ENCODE results near the gene NAV2. TPM values are rescaled to one million over a fixed set of nuclear protein-coding genes. Genes with fewer than 3 reads are reported as not detected.

The NAV2 gene
- total RNA-seq, 2 experiments from 2014 or later = 0.26 to 0.67 TPM

DNA sequence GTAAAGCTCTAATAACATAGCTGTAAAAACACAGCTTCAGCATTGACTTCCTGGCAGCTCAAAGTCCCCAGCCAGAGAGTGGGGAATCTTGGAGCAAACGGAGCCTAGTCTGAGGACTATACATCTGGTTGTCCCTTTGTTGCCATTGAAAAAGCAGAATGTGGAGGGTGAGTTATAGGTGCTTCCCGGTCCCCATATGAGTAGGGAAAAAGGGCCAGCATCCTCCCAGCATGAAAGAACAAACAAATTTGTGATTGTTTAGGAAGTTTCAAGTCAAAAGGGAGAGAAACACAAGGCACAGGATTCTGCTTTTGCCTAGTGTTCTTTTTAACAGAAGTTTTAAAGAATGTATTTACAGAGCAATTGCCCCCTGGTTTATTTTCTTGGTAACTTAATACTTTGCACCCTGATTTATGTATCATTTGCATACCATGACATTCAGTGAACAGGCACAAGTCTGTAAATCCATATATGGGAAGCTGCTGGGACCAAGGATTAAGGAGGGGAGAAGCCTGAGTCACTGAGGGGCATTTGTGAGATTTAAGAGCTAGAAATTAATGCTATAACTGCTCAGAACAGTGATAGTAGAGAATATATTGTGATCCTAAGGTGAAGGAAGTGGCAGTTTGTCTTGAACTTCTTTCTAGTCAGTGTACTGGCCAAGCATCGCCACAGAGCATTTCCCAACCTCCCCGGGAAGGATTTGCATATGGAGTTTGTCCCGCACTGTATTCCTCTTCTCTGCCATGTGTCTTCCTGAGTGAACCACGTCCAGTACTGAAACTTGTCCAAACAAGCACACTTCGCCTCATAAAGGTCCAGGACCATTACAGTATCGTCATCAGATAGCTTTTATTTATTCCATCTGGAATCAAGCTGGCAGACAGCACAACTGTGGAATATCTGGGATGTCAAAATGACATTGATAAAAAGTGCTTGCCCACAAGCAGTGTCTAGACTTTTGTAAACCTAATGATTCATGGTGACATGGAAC lies 344.6 kb downstream of the NAV2 start:
- ATAC-seq (no peak), DNase-seq (no peak)
- CTCF ChIA-PET = no interaction called here

DNA sequence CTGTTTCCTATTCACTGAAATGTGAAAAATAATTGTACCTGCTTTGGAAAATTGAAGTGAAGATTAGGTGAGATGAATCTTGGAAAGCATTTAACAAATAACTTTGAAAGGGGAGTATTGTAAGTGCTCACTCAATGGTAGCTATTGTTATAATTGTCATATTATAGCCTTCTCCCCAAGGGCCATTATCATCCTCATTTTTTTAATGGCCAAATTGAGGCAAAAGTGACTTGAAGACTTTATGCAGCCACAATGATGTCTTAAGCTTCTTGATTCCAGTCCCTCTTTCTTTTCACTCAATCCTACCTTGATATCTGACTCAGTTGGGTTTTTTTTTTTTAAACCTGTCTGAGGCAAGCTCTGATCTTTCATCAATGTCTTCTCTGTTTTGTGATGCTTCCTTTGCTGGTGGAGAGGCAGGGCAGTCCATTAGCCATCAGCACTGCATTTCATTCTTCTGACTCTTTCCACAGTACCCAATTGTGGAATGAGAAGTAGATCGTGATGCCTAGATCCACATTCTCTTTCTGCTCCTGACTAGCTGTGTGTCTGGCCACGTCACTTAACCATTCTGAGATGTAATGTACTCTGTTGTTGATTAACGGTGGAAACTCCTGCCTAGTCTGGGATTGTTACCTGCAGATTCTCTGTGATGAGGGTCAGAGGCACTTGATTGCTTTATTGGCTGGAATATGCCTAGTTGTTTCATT lies 346.3 kb downstream of the NAV2 start:
- CTCF ChIA-PET = interaction anchor here (0.9 kb wide), 1 partner anchor 56 kb away, joined by 3 read pairs; no protein-coding TSS in a partner anchor
- no peaks in the 10 kb centered on the region for H3K36me3 Mint-ChIP-seq

More for the DNA sequence above, 344.6 kb downstream of the NAV2 start:
- Mint-ChIP-seq H3K36me3 (no peaks in the 10 kb centered on the region), H3K9me3 (ENCODE audit: low read depth) (no peaks in the 10 kb centered on the region), H3K27ac (no peak overlapping the region), H3K4me1 (no peaks in the 10 kb centered on the region), H3K27me3 (peaks cover 7% of the 10 kb centered on the region), H3K4me3 (no peak overlapping the region)

DNA sequence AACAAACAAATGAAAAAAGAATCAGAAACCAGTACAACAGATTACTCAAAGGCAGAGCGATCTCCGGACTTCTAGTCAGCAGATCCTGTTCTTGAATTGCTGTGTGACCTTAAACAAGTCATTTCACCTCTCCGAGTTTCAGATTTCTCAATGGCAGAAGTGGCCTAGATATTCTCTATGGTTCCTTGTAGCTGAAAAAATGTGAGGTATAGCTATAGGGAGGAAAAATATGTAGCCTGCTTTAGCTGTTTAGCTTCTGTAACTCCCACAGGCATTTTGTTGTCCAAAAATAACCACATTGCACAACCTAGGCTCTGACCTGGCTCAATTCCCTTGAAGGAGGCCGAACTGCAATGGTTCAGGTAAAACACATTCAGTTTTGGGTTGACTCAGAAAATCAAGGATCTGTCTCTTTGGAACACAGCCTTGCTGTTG lies 347.0 kb downstream of the NAV2 start:
- no peak for ATAC-seq
- CTCF ChIA-PET = no interaction called here
- no peaks in the 10 kb centered on the region for H3K4me1 Mint-ChIP-seq
- H3K27me3 Mint-ChIP-seq = peaks cover 7% of the 10 kb centered on the region
- no peaks in the 10 kb centered on the region for H3K9me3 Mint-ChIP-seq (ENCODE audit: low read depth)
- no peaks in the 10 kb centered on the region for H3K36me3 Mint-ChIP-seq
- no peak overlapping the region for H3K27ac Mint-ChIP-seq
- DNase-seq = no peak
- H3K4me3 Mint-ChIP-seq = no peak overlapping the region

More for the DNA sequence above, 346.3 kb downstream of the NAV2 start:
- Mint-ChIP-seq H3K9me3 (ENCODE audit: low read depth) (no peaks in the 10 kb centered on the region), H3K27ac (no peak overlapping the region), H3K4me3 (no peak overlapping the region), H3K27me3 (peaks cover 7% of the 10 kb centered on the region), H3K4me1 (no peaks in the 10 kb centered on the region)
- ATAC-seq = no peak
- no peak for DNase-seq

DNA sequence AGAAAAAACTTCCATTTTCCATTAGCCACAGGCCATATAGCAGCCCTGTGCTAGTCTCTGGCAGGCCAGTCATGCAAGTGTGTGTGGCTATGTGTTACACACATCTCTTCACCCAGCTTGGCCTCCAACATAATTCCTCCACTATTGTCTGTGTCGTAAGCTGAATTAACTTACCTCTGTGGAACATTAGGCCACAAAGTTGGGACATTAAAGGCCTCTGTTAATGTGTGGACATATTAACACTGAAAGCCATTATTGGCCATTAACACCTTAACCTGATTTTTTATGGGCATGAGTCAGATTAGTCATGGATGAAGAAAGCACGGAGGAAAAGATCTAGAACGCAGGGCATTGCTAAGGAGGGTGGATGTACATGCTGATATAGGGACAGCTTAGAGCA lies 347.5 kb downstream of the NAV2 start:
- H3K4me3 Mint-ChIP-seq = no peak overlapping the region
- H3K9me3 Mint-ChIP-seq (ENCODE audit: low read depth) = no peaks in the 10 kb centered on the region
- H3K36me3 Mint-ChIP-seq = no peaks in the 10 kb centered on the region
- H3K27ac Mint-ChIP-seq = no peak overlapping the region
- ATAC-seq (no peak), DNase-seq (no peak)
- peaks cover 7% of the 10 kb centered on the region for H3K27me3 Mint-ChIP-seq
- H3K4me1 Mint-ChIP-seq = no peaks in the 10 kb centered on the region
- CTCF ChIA-PET = no interaction called here

DNA sequence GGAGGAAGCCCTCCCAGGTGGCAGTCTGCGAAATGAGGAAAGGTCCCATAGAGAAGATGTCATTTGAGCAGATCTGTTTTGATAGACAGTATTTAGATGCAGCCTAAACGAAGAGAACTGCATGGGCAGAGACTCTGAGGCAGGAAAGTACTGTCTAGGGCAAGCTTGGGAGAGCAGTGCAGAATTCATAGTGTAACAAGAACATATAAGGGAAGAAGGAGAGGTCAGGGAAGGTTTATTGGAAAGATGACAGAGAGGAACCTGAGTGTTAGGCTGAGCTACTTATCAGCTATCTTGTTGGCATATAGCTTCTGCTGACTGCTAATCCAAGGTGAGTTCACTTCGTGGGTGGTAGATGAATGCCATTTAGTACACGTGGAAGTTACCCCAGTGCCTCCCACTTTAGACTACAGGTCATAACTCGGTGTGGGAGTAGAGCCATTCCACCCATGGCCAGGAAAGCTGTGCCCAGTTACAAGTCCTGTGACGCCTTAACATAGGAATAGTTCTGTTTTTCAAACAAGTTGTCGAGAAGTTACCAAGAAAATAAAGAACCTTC lies 348.1 kb downstream of the NAV2 start:
- Mint-ChIP-seq H3K27ac (no peak overlapping the region), H3K9me3 (ENCODE audit: low read depth) (no peaks in the 10 kb centered on the region), H3K27me3 (peaks cover 7% of the 10 kb centered on the region), H3K4me3 (no peak overlapping the region), H3K36me3 (no peaks in the 10 kb centered on the region), H3K4me1 (no peaks in the 10 kb centered on the region)
- CTCF ChIA-PET = interaction anchor here (0.7 kb wide), 1 partner anchor 937 kb away, joined by 3 read pairs; no protein-coding TSS in a partner anchor
- no peak for ATAC-seq
- no peak for DNase-seq

DNA sequence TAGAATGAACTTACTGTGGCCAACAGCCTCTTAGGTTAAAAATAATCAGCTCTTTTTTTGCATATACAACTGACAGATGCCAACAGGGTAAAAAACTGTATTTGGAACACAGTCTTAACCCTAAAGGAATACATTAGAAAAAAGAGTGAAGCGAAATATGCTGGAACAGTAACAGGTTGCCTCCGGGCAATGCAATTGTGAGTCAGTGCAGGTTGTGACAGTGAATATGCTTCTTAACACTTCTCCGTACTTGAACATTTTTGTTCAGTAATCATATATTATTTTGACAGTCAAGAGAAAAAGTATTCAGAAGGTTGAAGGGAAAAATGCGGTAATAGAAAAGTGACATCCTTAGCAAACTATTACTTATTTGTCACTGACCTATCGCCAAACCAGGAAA lies 349.1 kb downstream of the NAV2 start:
- CTCF ChIA-PET = no interaction called here
- ATAC-seq (no peak), DNase-seq (no peak)
- H3K27me3 Mint-ChIP-seq = peaks cover 7% of the 10 kb centered on the region
- H3K4me1 Mint-ChIP-seq = no peaks in the 10 kb centered on the region
- H3K9me3 Mint-ChIP-seq (ENCODE audit: low read depth) = no peaks in the 10 kb centered on the region
- no peak overlapping the region for H3K4me3 Mint-ChIP-seq
- no peaks in the 10 kb centered on the region for H3K36me3 Mint-ChIP-seq
- H3K27ac Mint-ChIP-seq = no peak overlapping the region

DNA sequence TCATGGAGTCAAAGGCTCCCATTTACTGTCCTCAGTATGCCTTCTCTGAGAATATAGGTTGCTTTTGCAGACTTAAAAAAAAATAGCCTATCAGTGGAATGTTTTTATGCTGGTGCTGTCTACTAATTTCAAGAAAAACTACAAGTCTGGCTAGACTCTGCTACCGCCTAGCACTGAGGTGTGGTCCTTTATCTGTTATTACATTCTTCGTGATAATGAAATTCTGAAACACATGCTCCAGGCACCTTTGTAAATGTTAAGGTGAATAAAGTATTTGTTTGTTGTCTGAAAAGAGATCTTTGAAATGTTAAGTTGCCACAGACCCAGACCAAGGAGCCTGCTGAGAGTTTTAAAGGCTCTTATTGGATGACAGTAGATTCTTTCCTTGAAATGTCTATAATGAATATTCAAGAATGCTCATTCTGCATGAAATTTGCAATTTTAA lies 352.3 kb downstream of the NAV2 start:
- Mint-ChIP-seq H3K4me3 (no peak overlapping the region), H3K36me3 (no peaks in the 10 kb centered on the region), H3K4me1 (no peaks in the 10 kb centered on the region), H3K27me3 (peaks cover 5% of the 10 kb centered on the region), H3K27ac (no peak overlapping the region), H3K9me3 (ENCODE audit: low read depth) (no peaks in the 10 kb centered on the region)
- ATAC-seq (no peak), DNase-seq (no peak)
- CTCF ChIA-PET = no interaction called here

DNA sequence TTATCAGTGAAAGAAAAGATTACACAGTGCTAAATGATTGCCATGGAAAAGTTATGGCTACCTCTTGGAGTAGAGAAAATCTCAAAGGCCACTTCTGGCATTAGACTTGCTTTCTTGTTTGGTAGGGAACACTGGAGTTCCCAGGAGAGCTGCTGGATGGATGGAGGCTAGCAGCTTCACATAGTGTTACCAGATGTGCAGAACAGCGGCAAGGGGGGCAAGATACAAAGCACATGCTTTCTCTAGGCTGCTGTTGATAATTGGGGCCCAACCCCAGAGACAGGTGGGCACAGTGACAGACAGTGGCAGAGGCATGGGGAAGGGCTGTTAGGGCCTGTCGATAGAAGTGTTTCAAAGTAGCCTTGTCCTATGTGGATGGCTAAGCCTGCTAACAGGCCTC lies 352.8 kb downstream of the NAV2 start:
- DNase-seq (no peak), ATAC-seq (no peak)
- Mint-ChIP-seq H3K27ac (no peak overlapping the region), H3K4me3 (no peak overlapping the region), H3K9me3 (ENCODE audit: low read depth) (no peaks in the 10 kb centered on the region), H3K36me3 (no peaks in the 10 kb centered on the region), H3K4me1 (no peaks in the 10 kb centered on the region), H3K27me3 (peaks cover 2% of the 10 kb centered on the region)
- CTCF ChIA-PET = no interaction called here

DNA sequence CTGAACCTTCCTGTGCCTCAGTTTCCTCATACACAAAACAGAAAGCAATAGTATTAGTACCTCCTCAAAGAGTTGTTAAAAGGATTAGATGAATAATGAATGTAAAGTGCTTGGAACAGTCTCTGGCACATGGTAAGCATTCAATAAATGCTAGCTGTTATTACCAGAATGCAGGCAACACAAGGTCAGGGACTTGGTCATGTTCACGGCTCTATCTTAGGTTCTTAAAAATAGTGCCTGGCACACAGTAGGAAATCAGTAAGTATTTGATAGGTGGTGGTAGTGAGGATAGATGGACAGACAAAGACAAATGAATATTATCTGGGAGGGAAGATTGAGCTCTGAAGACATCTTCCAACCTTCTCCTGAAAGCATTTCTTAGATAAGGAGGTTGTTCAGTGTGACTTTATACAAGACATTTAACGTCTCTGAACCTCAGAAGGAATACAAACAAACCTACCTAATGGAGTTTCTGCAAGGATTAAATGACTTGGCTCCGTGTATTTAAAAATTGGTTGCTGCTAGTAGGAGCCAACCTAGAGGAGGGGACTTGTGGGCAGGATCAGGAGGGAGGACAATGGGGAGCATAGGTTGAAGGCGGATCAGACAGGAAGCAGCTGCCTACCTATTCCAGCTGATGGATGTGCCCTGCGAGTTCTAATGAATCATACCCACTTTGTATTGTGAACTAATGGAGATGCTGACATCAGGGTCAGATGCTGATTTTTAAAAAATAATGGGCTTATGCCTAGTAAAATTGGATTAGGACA lies 353.6 kb downstream of the NAV2 start:
- no peak for ATAC-seq
- no peak for DNase-seq
- H3K4me1 Mint-ChIP-seq = no peaks in the 10 kb centered on the region
- no peak overlapping the region for H3K4me3 Mint-ChIP-seq
- H3K27me3 Mint-ChIP-seq = peaks cover 2% of the 10 kb centered on the region
- no peaks in the 10 kb centered on the region for H3K36me3 Mint-ChIP-seq
- no peaks in the 10 kb centered on the region for H3K9me3 Mint-ChIP-seq (ENCODE audit: low read depth)
- H3K27ac Mint-ChIP-seq = no peak overlapping the region
- CTCF ChIA-PET = no interaction called here

DNA sequence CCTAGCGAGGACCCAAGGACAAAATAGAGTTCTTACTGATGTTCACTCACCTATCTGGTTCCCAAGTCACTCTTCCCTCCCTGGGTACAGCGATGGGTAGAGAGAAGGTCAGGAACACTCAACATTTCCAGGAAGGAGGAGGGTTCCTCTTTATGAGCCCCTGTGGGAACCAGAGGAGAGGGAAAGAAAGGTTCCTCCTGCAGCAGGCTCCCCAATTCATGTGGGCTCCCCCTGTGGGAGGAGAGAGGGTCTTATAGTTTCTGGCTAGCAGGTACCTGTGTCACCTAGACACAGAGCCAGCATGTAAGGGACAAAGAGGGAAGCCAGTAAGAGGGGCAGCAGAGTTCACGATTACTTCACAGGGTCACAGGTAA lies 354.1 kb downstream of the NAV2 start:
- Mint-ChIP-seq H3K27me3 (peaks cover 4% of the 10 kb centered on the region), H3K36me3 (no peaks in the 10 kb centered on the region), H3K9me3 (ENCODE audit: low read depth) (no peaks in the 10 kb centered on the region), H3K27ac (no peak overlapping the region), H3K4me1 (no peaks in the 10 kb centered on the region), H3K4me3 (no peak overlapping the region)
- DNase-seq = no peak
- CTCF ChIA-PET = no interaction called here
- no peak for ATAC-seq

DNA sequence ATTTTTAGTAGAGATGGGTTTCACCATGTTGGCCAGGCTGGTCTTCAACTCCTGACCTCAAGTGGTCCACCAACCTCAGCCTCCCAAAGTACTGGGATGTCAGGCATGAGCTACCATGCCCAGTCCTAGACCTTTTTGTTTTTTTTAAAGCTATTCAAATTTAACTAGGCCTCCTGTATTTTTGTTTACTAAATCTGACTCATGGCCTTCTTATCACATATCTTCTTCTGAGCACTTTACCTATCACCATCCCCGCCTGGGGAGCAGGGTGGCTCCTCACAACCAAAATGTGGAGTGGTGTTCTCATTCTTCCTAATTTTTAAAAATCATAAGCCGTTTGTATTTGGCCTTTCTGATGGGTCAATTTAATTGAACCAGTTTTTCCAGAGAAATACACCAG lies 355.0 kb downstream of the NAV2 start:
- CTCF ChIA-PET = no interaction called here

DNA sequence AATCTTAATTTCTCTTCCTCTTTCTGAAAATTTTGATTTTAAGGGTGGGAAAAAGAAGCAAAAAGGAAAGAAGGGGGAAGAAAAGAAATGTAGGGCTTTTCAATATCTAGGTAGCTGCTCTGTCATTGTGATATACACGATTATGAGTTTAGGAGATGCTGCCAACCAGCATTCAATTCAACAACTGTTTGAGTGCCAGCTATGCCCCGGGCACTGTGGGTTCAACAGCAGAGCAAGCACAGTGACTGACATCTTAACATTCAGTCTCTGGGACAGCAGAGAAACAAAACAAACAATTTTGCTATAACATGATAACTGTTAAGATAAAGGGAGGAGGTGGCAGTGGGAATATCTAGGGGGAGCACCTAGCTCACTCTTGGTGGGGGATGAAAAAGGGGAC lies 356.1 kb downstream of the NAV2 start:
- Mint-ChIP-seq H3K36me3 (no peaks in the 10 kb centered on the region), H3K27me3 (peaks cover 16% of the 10 kb centered on the region), H3K27ac (no peak overlapping the region), H3K4me1 (no peaks in the 10 kb centered on the region), H3K4me3 (no peak overlapping the region), H3K9me3 (ENCODE audit: low read depth) (no peaks in the 10 kb centered on the region)
- ATAC-seq = no peak
- DNase-seq = no peak
- CTCF ChIA-PET = no interaction called here

More for the DNA sequence above, 355.0 kb downstream of the NAV2 start:
- Mint-ChIP-seq H3K4me3 (no peak overlapping the region), H3K27ac (no peak overlapping the region), H3K4me1 (no peaks in the 10 kb centered on the region), H3K9me3 (ENCODE audit: low read depth) (no peaks in the 10 kb centered on the region), H3K27me3 (peaks cover 9% of the 10 kb centered on the region), H3K36me3 (no peaks in the 10 kb centered on the region)
- DNase-seq (no peak), ATAC-seq (no peak)

DNA sequence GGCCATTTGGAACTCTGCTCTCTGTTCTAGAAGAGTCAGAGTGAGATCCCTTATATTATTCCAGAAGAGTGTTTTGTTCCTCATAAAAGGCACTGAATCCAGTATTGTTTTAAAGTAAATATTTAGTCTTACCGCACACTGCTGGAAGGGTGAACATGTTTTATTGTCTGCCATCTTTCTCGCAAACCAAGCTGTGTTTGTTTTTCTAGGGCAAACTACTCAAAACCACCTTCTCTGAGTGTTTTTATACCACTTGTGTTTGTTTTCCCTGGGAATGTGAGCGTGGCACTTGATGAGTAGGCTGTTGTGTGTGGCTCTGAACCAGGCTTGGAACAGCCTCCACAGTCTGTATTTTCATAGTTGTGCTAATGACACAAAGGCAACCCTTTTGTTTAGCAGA lies 357.8 kb downstream of the NAV2 start:
- CTCF ChIA-PET = no interaction called here
- H3K4me3 Mint-ChIP-seq = no peak overlapping the region
- DNase-seq (no peak), ATAC-seq (no peak)
- H3K9me3 Mint-ChIP-seq (ENCODE audit: low read depth) = no peaks in the 10 kb centered on the region
- no peaks in the 10 kb centered on the region for H3K36me3 Mint-ChIP-seq
- H3K27me3 Mint-ChIP-seq = peaks cover 21% of the 10 kb centered on the region
- H3K27ac Mint-ChIP-seq = no peak overlapping the region
- no peaks in the 10 kb centered on the region for H3K4me1 Mint-ChIP-seq

Data from activated CD8-positive, alpha-beta memory T cell treated with anti-CD3 and anti-CD28 coated beads, Interleukin-2, amount 10 ng/mL, durations not matched to agents 7 days and 5 days (primary cell).